H1 (cell line): ENCODE data around the gene TSHZ2. TPM values are rescaled to one million over a fixed set of nuclear protein-coding genes. Genes with fewer than 3 reads are reported as not detected.

ENCODE experiments used
- CTCF ChIA-PET: fragments of 300-600 bp; sonication (Branson Sonifier 250); formaldehyde crosslinking; loops from one replicate; lab custom pipeline; 2021; ENCODE audit not compliant: partially characterized antibody; lab: Charles Lee
- POLR2A ChIA-PET: fragments of 300-600 bp; sonication (Branson Sonifier 250); formaldehyde crosslinking; loops from one replicate; lab custom pipeline; 2021; ENCODE audit warnings: inconsistent platforms; ENCODE audit not compliant: partially characterized antibody; lab: Charles Lee
- DNase-seq, 2 experiments: peaks; one replicate each; pipeline versions ENCODE4 v3.0.0 to v3.0.0-alpha.2; 2010 to 2022; ENCODE audit warnings: low spot score in 2 of 2, low read depth in 1 of 2, mixed read lengths in 1 of 2
- FAIRE-seq: peaks from 2 replicates; lab custom pipeline; 2011; peaks lifted over from hg19 to GRCh38; lab: Jason Lieb, UNC
- H2AFZ ChIP-seq: 2 replicates; pipeline ENCODE4 v1.8.1; 2012; ENCODE audit warnings: low read length, inconsistent platforms
- H2AK5ac ChIP-seq: 2 replicates; pipeline ENCODE4 v1.6.1; 2013; ENCODE audit warnings: low read depth, low read length
- H2BK120ac ChIP-seq: replicated peaks from 2 replicates; pipeline ENCODE3; 2013; ENCODE audit warnings: low read depth, low read length, inconsistent platforms
- H2BK12ac ChIP-seq: 2 replicates; pipeline ENCODE4 v1.6.1; 2013; ENCODE audit warnings: low read depth, low read length
- H2BK15ac ChIP-seq: 2 replicates; pipeline ENCODE4 v1.6.1; 2013; ENCODE audit warnings: low read length
- H2BK20ac ChIP-seq: 2 replicates; pipeline ENCODE4 v1.6.1; 2013; ENCODE audit warnings: low read length
- H2BK5ac ChIP-seq: 2 replicates; pipeline ENCODE4 v1.6.1; 2013; ENCODE audit warnings: low read depth, low read length
- H3K14ac ChIP-seq: 2 replicates; pipeline ENCODE4 v1.6.1; 2013; ENCODE audit warnings: inconsistent platforms; ENCODE audit not compliant: insufficient read length
- H3K18ac ChIP-seq: 2 replicates; pipeline ENCODE4 v1.6.1; 2013; ENCODE audit warnings: low read length; ENCODE audit errors: extremely low read depth
- H3K23ac ChIP-seq: 2 replicates; pipeline ENCODE4 v1.6.1; 2013; ENCODE audit warnings: inconsistent platforms; ENCODE audit not compliant: insufficient read length
- H3K23me2 ChIP-seq: 2 replicates; pipeline ENCODE4 v1.6.1; 2013; ENCODE audit warnings: low read depth, low read length
- H3K27ac ChIP-seq: 2 replicates; pipeline ENCODE4 v1.6.1; 2011; ENCODE audit warnings: low read depth, low read length, inconsistent platforms
- H3K27me3 ChIP-seq, 4 experiments: replicated peaks in 1 of 4; 1 replicate in 1 of 4; 2 replicates in 3 of 4; pipeline versions ENCODE4 v1.6.1 to v1.8.1; 2011 to 2013; ENCODE audit warnings: low read length in 3 of 4, mild to moderate bottlenecking in 3 of 4, inconsistent platforms in 2 of 4, mixed read lengths in 2 of 4, moderate library complexity in 1 of 4; ENCODE audit not compliant: control insufficient read depth in 3 of 4, insufficient read depth in 3 of 4; ENCODE audit errors: extremely low read depth in 1 of 4
- H3K36me3 ChIP-seq, 4 experiments: 2 replicates each; pipeline versions ENCODE4 v1.6.1 to v1.8.1; 2011 to 2013; ENCODE audit warnings: mild to moderate bottlenecking in 4 of 4, low read length in 3 of 4, moderate library complexity in 2 of 4, control low read depth in 1 of 4, inconsistent platforms in 1 of 4; ENCODE audit not compliant: insufficient read depth in 4 of 4, control insufficient read depth in 2 of 4
- H3K4ac ChIP-seq: replicated peaks from 2 replicates; pipeline ENCODE3; 2013; ENCODE audit warnings: low read length, low read depth, mixed read lengths, inconsistent platforms; ENCODE audit not compliant: insufficient read length
- H3K4me1 ChIP-seq, 4 experiments: replicated peaks in 1 of 4; 1 replicate in 1 of 4; 2 replicates in 3 of 4; pipeline versions ENCODE4 v1.6.1 to v1.8.1; 2011 to 2013; ENCODE audit warnings: low read length in 3 of 4, inconsistent platforms in 2 of 4, mixed read lengths in 1 of 4; ENCODE audit not compliant: insufficient read depth in 4 of 4, control insufficient read depth in 3 of 4
- H3K4me2 ChIP-seq, 2 experiments: 2 replicates each; pipeline versions ENCODE4 v1.6.1 to v1.8.1; 2011 to 2013; ENCODE audit warnings: low read depth in 2 of 2, low read length in 2 of 2, control low read depth in 1 of 2, inconsistent platforms in 1 of 2, mild to moderate bottlenecking in 1 of 2; ENCODE audit not compliant: insufficient read depth in 1 of 2
- H3K4me3 ChIP-seq, 4 experiments: fragments of 200-600, 300-600 bp in 1 of 4; sonication (generic), shearing (Covaris generic), sonication (Bioruptor Twin) in 1 of 4; 2 replicates each; pipeline versions ENCODE4 v1.5.1 to v1.8.1; 2011 to 2016; ENCODE audit warnings: low read length in 4 of 4, low read depth in 3 of 4, control low read depth in 2 of 4, inconsistent platforms in 2 of 4, mild to moderate bottlenecking in 2 of 4, mixed read lengths in 1 of 4, moderate library complexity in 1 of 4; ENCODE audit not compliant: insufficient read depth in 2 of 4; ENCODE audit errors: extremely low read depth in 1 of 4
- H3K56ac ChIP-seq: replicated peaks from 2 replicates; pipeline ENCODE3; 2013; ENCODE audit warnings: low read depth, mild to moderate bottlenecking, mixed read lengths, low read length, inconsistent platforms; ENCODE audit not compliant: insufficient read length
- H3K79me1 ChIP-seq: 2 replicates; pipeline ENCODE4 v1.6.1; 2013; ENCODE audit warnings: low read depth, low read length, control low read depth
- H3K79me2 ChIP-seq, 2 experiments: 2 replicates each; pipeline versions ENCODE4 v1.6.1 to v1.8.1; 2012 to 2013; ENCODE audit warnings: low read length in 2 of 2, mild to moderate bottlenecking in 2 of 2, inconsistent platforms in 1 of 2; ENCODE audit not compliant: insufficient read depth in 2 of 2, control insufficient read depth in 1 of 2
- H3K9ac ChIP-seq, 4 experiments: replicated peaks in 1 of 4; 1 replicate in 1 of 4; 2 replicates in 3 of 4; pipeline versions ENCODE4 v1.6.1 to v1.8.1; 2011 to 2013; ENCODE audit warnings: low read depth in 3 of 4, low read length in 3 of 4, control low read depth in 2 of 4, mild to moderate bottlenecking in 2 of 4, moderate library complexity in 2 of 4, inconsistent platforms in 1 of 4; ENCODE audit errors: extremely low read depth in 1 of 4
- H3K9me3 ChIP-seq, 2 experiments: 2 replicates each; pipeline versions ENCODE4 v1.6.1 to v1.8.1; 2012 to 2013; ENCODE audit warnings: mild to moderate bottlenecking in 2 of 2, moderate library complexity in 2 of 2, control low read depth in 1 of 2, inconsistent platforms in 1 of 2, low read depth in 1 of 2, low read length in 1 of 2, mixed read lengths in 1 of 2; ENCODE audit not compliant: insufficient read depth in 2 of 2
- H4K20me1 ChIP-seq, 2 experiments: replicated peaks in 1 of 2; 2 replicates each; pipeline versions ENCODE3 to v1.8.1; 2011 to 2013; ENCODE audit warnings: inconsistent platforms in 2 of 2, low read length in 2 of 2, mild to moderate bottlenecking in 1 of 2; ENCODE audit not compliant: insufficient read depth in 2 of 2, control insufficient read depth in 1 of 2
- H4K5ac ChIP-seq: 2 replicates; pipeline ENCODE4 v1.6.1; 2013; ENCODE audit warnings: low read length, low read depth, mixed read lengths, inconsistent platforms; ENCODE audit not compliant: insufficient read length
- H4K8ac ChIP-seq: 2 replicates; pipeline ENCODE4 v1.8.0; 2013; ENCODE audit warnings: mild to moderate bottlenecking, moderate library complexity, low read length, inconsistent platforms; ENCODE audit not compliant: insufficient read depth; ENCODE audit errors: extremely low read depth
- H4K91ac ChIP-seq: replicated peaks from 2 replicates; pipeline ENCODE3; 2013; ENCODE audit warnings: low read length, mixed read lengths, inconsistent platforms; ENCODE audit not compliant: insufficient read length
- CBX8 ChIP-seq: fragments of 300-800, 300-1000 bp; sonication (generic); IDR thresholded peaks from 2 replicates; pipeline ENCODE4 v1.7.1; 2016; ENCODE audit warnings: low read depth, low read length, borderline replicate concordance
- HDAC6 ChIP-seq: IDR thresholded peaks from one replicate; pipeline ENCODE4 v1.7.1; 2012; ENCODE audit warnings: low read depth, mild to moderate bottlenecking, inconsistent platforms, low read length, moderate library complexity
- KDM1A ChIP-seq: fragments of 200-600, 300-600 bp; sonication (generic); IDR thresholded peaks from 2 replicates; pipeline ENCODE4 v1.7.1; 2016; ENCODE audit warnings: mild to moderate bottlenecking, low read length, borderline replicate concordance
- KDM4A ChIP-seq: IDR thresholded peaks from one replicate; pipeline ENCODE4 v1.7.1; 2012; ENCODE audit warnings: low read depth, mild to moderate bottlenecking, moderate library complexity, low read length, inconsistent platforms; ENCODE audit not compliant: severe bottlenecking
- NANOG ChIP-seq: IDR thresholded peaks from 2 replicates; pipeline ENCODE4 v1.6.1; 2011; ENCODE audit warnings: low read length, low read depth, mild to moderate bottlenecking, inconsistent platforms; ENCODE audit not compliant: insufficient read depth, poor library complexity, severe bottlenecking
- PHF8 ChIP-seq: fragments of 200-600 bp; sonication (generic); conservative IDR thresholded peaks from 2 replicates; pipeline ENCODE4 v1.7.1; 2012; ENCODE audit warnings: low read depth, mild to moderate bottlenecking, inconsistent platforms, low read length, moderate library complexity
- SIN3A ChIP-seq, 2 experiments: IDR thresholded peaks in 1 of 2; conservative IDR thresholded peaks in 1 of 2; 2 replicates each; pipeline ENCODE4 v1.6.1; 2011 to 2012; ENCODE audit warnings: low read length in 2 of 2, improper control_type of control experiment in 1 of 2, low read depth in 1 of 2, mild to moderate bottlenecking in 1 of 2
- SP2 ChIP-seq: IDR thresholded peaks from 2 replicates; pipeline ENCODE4 v1.6.1; 2012; ENCODE audit warnings: mild to moderate bottlenecking, low read length, inconsistent platforms
- SRF ChIP-seq: IDR thresholded peaks from 2 replicates; pipeline ENCODE4 v1.6.1; 2011; ENCODE audit warnings: mild to moderate bottlenecking, low read depth, low read length, moderate library complexity
- TAF7 ChIP-seq: optimal IDR thresholded peaks from 2 replicates; pipeline ENCODE3; 2011; ENCODE audit warnings: low read depth, mild to moderate bottlenecking, inconsistent platforms, low read length, moderate library complexity, borderline replicate concordance
- TEAD4 ChIP-seq: IDR thresholded peaks from 2 replicates; pipeline ENCODE4 v1.6.1; 2012; ENCODE audit warnings: low read depth, low read length, inconsistent platforms, mixed read lengths
- USF2 ChIP-seq: IDR thresholded peaks from 2 replicates; pipeline ENCODE4 v1.6.1; 2011; ENCODE audit warnings: low read length, improper control_type of control experiment
- WGBS, 2 experiments: shearing (Covaris generic) in 1 of 2; methylation state at CpG; one replicate each; pipeline versions ENCODE4 v1.1.6 to v1.1.7; 2013 to 2015; ENCODE audit warnings: low lambda C conversion rate in 2 of 2, mixed read lengths in 2 of 2, inconsistent platforms in 1 of 2, low coverage in 1 of 2, missing lambda C conversion rate in 1 of 2; ENCODE audit not compliant: insufficient replicate concordance in 2 of 2, insufficient coverage in 1 of 2, insufficient read length in 1 of 2; ENCODE audit errors: extremely low coverage in 1 of 2, missing lambda C conversion rate in 1 of 2; 5-methylcytosine and 5-hydroxymethylcytosine counted together
- polyA plus RNA-seq, 7 experiments: library from polyadenylated mRNA; depleted of rRNA in 3 of 7; stranded (reverse) in 5 of 7; unstranded in 2 of 7; fragments of >200 nt in 5 of 7; fragments of 200-250 nt in 2 of 7; gene quantifications; 1 replicate in 5 of 7; 2 replicates in 1 of 7; 4 replicates in 1 of 7; pipeline versions ENCODE4 v1.2.1 to v1.2.3, GENCODE V29; 2011 to 2013; ENCODE audit warnings: missing spikeins in 2 of 7, mixed read lengths in 2 of 7
- total RNA-seq: library from RNA; stranded (reverse); fragmentation: NEBNext Ultra II Directional; extraction: Animal tissue kit (Norgen Biotek cat#: 25700); gene quantifications from 2 replicates; pipeline ENCODE4 v1.2.1, GENCODE V29; 2021

The TSHZ2 gene
- total and polyA plus RNA-seq, 2 of the 8 experiments (the other 6 are each of a cell fraction or from before 2014, with no cell fraction given), result 0.14 to 0.30 TPM

DNA sequence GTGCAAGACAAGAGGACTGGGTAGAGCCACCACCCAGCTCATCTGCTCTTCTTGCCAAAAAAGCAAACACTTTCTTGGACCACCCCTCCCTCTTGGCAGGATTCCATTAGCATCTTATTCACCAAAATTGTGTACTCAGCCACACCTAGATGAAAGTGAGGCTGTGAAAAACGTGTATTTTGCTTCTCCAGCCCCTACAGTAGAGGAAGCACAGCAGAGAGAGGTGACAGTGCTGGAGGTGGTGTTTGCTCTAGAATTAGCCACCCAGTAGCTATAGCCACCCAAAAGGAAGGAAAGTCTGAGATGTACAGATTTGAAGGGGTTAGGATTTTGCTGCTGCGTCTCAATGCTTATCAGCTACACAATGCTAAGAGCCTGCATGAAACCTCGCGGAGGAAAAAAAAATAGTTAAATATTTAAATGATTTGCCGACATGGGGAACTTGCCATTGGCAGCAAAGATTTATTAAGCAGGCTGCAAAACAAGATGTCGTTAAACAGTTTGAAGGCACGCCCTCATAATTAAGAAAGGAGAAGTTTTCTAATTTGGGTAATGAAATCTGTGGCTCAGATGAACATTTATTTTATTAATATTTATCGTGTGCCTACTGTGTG, 334.1 kb downstream of the TSHZ2 start:
- Histone ChIP-seq H3K36me3 (no peaks in the 10 kb centered on the region), H3K14ac (no peak overlapping the region), H2AK5ac (no peak overlapping the region), H2BK5ac (no peak overlapping the region), H3K4me2 (no peak overlapping the region), H3K27ac (no peak overlapping the region), H3K79me1 (no peaks in the 10 kb centered on the region), H4K5ac (no peak overlapping the region), H4K8ac (no peak overlapping the region), H3K9me3 (no peaks in the 10 kb centered on the region), H2BK15ac (no peak overlapping the region), H3K56ac (no peak overlapping the region), H3K4ac (no peak overlapping the region), H2BK12ac (no peak overlapping the region), H3K79me2 (no peaks in the 10 kb centered on the region), H3K9ac (no peak overlapping the region), H2BK120ac (no peak overlapping the region), H3K18ac (no peak overlapping the region), H2BK20ac (no peak overlapping the region), H3K23me2 (no peaks in the 10 kb centered on the region), H4K20me1 (no peaks in the 10 kb centered on the region), H4K91ac (peak overlapping the region; percentile 51), H3K27me3 (no peaks in the 10 kb centered on the region), H3K23ac (no peak overlapping the region), H2AFZ (no peak overlapping the region), H3K4me1 (no peaks in the 10 kb centered on the region), H3K4me3 (no peak overlapping the region)
- WGBS, 2 experiments, result 84% methylated on average over 8 of the region's 8 CpGs; no CpG with 5 or more reads in 1 of the 2 experiments
- no peak for DNase-seq
- ChIA-PET POLR2A (no interaction called here), CTCF (interaction anchor here (1.1 to 1.9 kb wide), 2 partner anchors 10 to 15 kb away, joined by 3 to 6 read pairs; no protein-coding TSS in a partner anchor)
- no peak for FAIRE-seq
- TF ChIP-seq CBX8, result no peak
- TF ChIP-seq KDM1A, result no peak
- TF ChIP-seq SP2, result no peak
- TF ChIP-seq KDM4A, result no peak
- TF ChIP-seq TEAD4, result no peak
- TF ChIP-seq SIN3A (conservative IDR thresholded peaks at IDR 0.05 in 1 of 2, IDR thresholded peaks at IDR 0.05 in 1 of 2; ENCODE audit: low read depth in 1 of 2, low read length in 2 of 2), result no peak
- TF ChIP-seq PHF8, result no peak
- no peak for TF ChIP-seq SRF
- TF ChIP-seq HDAC6, result no peak
- TF ChIP-seq NANOG, result no peak
- TF ChIP-seq USF2, result no peak
- no peak for TF ChIP-seq TAF7
